ENCODE results near the gene ARHGEF38. TPM values are rescaled to one million over a fixed set of nuclear protein-coding genes. Genes with fewer than 3 reads are reported as not detected.

Gene ARHGEF38
- total RNA-seq, 2 experiments from 2014 or later: not detected

DNA sequence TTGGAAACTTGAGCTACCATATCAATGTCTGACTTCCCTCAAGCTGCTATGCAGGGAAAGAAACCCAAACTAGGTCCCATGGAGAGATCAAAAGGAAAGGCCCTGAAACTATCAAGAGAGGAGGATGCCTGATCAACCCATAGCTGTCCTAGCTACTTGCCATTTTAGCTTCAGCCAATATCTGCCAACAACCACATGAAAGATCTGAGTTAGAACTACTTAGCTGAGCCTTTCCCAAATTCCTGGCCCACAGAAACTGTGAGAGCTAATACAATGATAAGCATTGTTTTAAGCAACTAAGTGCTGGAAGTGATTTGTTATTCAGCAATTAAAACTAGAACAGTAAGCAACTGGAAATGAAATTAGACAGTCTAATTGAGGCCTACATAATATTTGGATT lies 6.3 kb upstream of the ARHGEF38 start:
- TF ChIP-seq, protein P1, sequence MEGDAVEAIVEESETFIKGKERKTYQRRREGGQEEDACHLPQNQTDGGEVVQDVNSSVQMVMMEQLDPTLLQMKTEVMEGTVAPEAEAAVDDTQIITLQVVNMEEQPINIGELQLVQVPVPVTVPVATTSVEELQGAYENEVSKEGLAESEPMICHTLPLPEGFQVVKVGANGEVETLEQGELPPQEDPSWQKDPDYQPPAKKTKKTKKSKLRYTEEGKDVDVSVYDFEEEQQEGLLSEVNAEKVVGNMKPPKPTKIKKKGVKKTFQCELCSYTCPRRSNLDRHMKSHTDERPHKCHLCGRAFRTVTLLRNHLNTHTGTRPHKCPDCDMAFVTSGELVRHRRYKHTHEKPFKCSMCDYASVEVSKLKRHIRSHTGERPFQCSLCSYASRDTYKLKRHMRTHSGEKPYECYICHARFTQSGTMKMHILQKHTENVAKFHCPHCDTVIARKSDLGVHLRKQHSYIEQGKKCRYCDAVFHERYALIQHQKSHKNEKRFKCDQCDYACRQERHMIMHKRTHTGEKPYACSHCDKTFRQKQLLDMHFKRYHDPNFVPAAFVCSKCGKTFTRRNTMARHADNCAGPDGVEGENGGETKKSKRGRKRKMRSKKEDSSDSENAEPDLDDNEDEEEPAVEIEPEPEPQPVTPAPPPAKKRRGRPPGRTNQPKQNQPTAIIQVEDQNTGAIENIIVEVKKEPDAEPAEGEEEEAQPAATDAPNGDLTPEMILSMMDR (IDR thresholded peaks at IDR 0.05): no peak
- Mint-ChIP-seq H3K4me1 (ENCODE audit: low read depth) (peaks cover 7% of the 10 kb centered on the region), H3K27me3 (peaks cover 7% of the 10 kb centered on the region), H3K27ac (no peak overlapping the region), H3K36me3 (ENCODE audit: low read depth) (no peaks in the 10 kb centered on the region), H3K9me3 (no peaks in the 10 kb centered on the region), H3K4me3 (no peak overlapping the region)
- no peak overlapping the region for H3K27ac ChIP-seq (ENCODE audit: low read depth in 1 of 2, low read length in 2 of 2)
- H3K4me1 ChIP-seq (ENCODE audit: insufficient read depth, low read length): no peaks in the 10 kb centered on the region
- POLR2A ChIA-PET: no interaction called here
- no peaks in the 10 kb centered on the region for H3K27me3 ChIP-seq (ENCODE audit: control insufficient read depth in 1 of 2, insufficient read depth in 2 of 2, low read length in 2 of 2)
- no peaks in the 10 kb centered on the region for H3K9me3 ChIP-seq (ENCODE audit: control insufficient read depth in 1 of 2, insufficient read depth in 1 of 2, low read length in 2 of 2)
- no peak overlapping the region for H3K4me3 ChIP-seq (ENCODE audit: low read length)
- no peak for ATAC-seq (ENCODE audit: poor library complexity)
- no peak for DNase-seq
- CTCF ChIA-PET: no interaction called here
- intact Hi-C loops (cut with DNase I, micrococcal nuclease): no loop called here
- H3K36me3 ChIP-seq (ENCODE audit: insufficient read depth, low read length): no peaks in the 10 kb centered on the region

DNA sequence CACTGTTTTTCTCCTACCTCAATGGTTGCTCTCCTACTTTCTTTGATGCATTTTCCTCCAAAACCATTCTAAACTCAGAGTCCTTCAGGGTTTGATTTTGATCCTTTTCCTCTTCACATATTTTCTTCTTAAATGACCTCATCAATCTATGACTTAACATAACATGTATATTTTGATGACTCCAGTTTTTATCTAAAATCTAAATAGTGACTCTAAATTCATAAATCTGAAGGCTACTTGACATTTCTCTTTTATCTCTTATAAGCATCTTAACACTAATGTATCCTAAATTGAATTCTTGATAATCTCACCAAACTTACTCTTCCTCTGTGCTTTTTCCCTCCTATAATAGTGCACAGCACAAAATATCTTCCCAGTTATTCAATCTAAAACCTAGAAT lies 4.7 kb upstream of the ARHGEF38 start:
- H3K27me3 ChIP-seq (ENCODE audit: control insufficient read depth in 1 of 2, insufficient read depth in 2 of 2, low read length in 2 of 2): no peaks in the 10 kb centered on the region
- H3K27ac ChIP-seq (ENCODE audit: low read depth in 1 of 2, low read length in 2 of 2): no peak overlapping the region
- intact Hi-C loops (cut with DNase I, micrococcal nuclease): no loop called here
- ATAC-seq (ENCODE audit: poor library complexity) (no peak), DNase-seq (no peak)
- no peaks in the 10 kb centered on the region for H3K36me3 Mint-ChIP-seq (ENCODE audit: low read depth)
- no peak overlapping the region for H3K4me3 ChIP-seq (ENCODE audit: low read length)
- H3K27ac Mint-ChIP-seq: no peak overlapping the region
- H3K9me3 Mint-ChIP-seq: no peaks in the 10 kb centered on the region
- H3K4me3 Mint-ChIP-seq: no peak overlapping the region
- no peaks in the 10 kb centered on the region for H3K4me1 Mint-ChIP-seq (ENCODE audit: low read depth)
- H3K27me3 Mint-ChIP-seq: no peaks in the 10 kb centered on the region
- ChIA-PET POLR2A (no interaction called here), CTCF (no interaction called here)
- TF ChIP-seq, protein P1 (IDR thresholded peaks at IDR 0.05): no peak
- no peaks in the 10 kb centered on the region for H3K4me1 ChIP-seq (ENCODE audit: insufficient read depth, low read length)
- no peaks in the 10 kb centered on the region for H3K36me3 ChIP-seq (ENCODE audit: insufficient read depth, low read length)
- no peaks in the 10 kb centered on the region for H3K9me3 ChIP-seq (ENCODE audit: control insufficient read depth in 1 of 2, insufficient read depth in 1 of 2, low read length in 2 of 2)

DNA sequence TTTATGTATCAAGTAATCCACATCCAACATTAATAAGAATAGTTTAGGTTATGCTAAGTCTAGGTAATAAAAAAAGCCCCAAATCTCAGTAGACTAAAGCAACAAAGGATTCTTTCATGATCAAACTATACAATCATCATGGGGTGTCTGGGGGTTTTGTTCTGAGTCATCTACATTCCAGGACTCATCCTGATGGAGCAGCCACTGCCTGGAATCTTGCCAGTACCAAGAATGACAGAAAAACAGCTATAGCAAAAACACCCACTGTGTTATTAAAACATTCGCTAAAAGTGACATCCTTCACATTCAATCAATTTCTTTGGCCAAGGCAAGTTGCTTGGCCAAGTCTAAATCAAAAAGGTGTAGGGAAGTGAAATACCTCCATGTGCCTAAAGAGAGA lies 3.9 kb upstream of the ARHGEF38 start:
- intact Hi-C loops (cut with DNase I, micrococcal nuclease): no loop called here
- Histone ChIP-seq H3K4me3 (ENCODE audit: low read length) (no peak overlapping the region), H3K4me1 (ENCODE audit: insufficient read depth, low read length) (no peaks in the 10 kb centered on the region), H3K27ac (ENCODE audit: low read depth in 1 of 2, low read length in 2 of 2) (no peak overlapping the region), H3K36me3 (ENCODE audit: insufficient read depth, low read length) (no peaks in the 10 kb centered on the region), H3K27me3 (ENCODE audit: control insufficient read depth in 1 of 2, insufficient read depth in 2 of 2, low read length in 2 of 2) (no peaks in the 10 kb centered on the region), H3K9me3 (ENCODE audit: control insufficient read depth in 1 of 2, insufficient read depth in 1 of 2, low read length in 2 of 2) (no peaks in the 10 kb centered on the region)
- TF ChIP-seq, protein P1 (IDR thresholded peaks at IDR 0.05): no peak
- H3K27ac Mint-ChIP-seq: no peak overlapping the region
- no peak overlapping the region for H3K4me3 Mint-ChIP-seq
- H3K9me3 Mint-ChIP-seq: no peaks in the 10 kb centered on the region
- ATAC-seq (ENCODE audit: poor library complexity) (no peak), DNase-seq (no peak)
- ChIA-PET POLR2A (no interaction called here), CTCF (no interaction called here)
- no peaks in the 10 kb centered on the region for H3K27me3 Mint-ChIP-seq
- H3K36me3 Mint-ChIP-seq (ENCODE audit: low read depth): no peaks in the 10 kb centered on the region
- H3K4me1 Mint-ChIP-seq (ENCODE audit: low read depth): no peaks in the 10 kb centered on the region
